ENCODE results near the gene SCMH1. TPM values are rescaled to one million over a fixed set of nuclear protein-coding genes. Genes with fewer than 3 reads are reported as not detected.

Gene SCMH1
- polyA plus RNA-seq, 1 of the 3 experiments (the other 2 are of a cell fraction) = 38.5 TPM

DNA sequence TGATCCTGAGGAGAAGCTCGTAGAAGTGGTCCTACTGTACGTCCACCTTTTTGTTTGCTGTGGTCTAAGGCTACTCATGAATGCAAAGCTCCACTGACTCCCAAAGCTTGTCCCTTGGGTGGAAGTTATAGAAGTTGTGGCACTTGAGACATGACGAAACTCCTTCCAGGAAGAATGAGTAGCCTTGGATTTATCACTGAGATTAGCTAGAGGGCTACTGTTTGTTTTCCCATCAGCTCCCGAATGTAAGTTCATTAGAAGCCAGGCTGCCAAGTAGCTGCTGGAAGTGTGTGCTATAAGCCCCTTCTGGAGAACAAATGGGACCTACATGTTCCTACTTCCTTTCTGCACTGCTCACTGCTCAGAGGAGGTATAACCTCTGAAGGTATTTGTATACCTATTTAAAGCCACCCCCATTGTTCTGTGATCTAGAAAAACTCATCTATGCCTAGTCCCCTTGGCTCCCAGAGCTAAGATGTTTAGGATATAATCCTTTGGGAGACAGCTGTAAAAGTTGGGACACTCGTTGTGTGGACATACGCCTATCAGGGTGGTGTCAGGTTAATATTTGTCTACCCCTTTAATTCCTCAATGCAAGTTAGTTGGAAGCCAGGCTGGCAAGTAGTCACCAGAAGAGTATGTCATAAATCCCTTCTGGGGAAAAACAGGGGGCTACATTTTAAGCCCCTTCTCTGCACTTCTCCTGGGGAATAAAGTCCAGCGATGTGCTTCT, 72.9 kb downstream of the SCMH1 start (continued):
- TF ChIP-seq, protein P1, sequence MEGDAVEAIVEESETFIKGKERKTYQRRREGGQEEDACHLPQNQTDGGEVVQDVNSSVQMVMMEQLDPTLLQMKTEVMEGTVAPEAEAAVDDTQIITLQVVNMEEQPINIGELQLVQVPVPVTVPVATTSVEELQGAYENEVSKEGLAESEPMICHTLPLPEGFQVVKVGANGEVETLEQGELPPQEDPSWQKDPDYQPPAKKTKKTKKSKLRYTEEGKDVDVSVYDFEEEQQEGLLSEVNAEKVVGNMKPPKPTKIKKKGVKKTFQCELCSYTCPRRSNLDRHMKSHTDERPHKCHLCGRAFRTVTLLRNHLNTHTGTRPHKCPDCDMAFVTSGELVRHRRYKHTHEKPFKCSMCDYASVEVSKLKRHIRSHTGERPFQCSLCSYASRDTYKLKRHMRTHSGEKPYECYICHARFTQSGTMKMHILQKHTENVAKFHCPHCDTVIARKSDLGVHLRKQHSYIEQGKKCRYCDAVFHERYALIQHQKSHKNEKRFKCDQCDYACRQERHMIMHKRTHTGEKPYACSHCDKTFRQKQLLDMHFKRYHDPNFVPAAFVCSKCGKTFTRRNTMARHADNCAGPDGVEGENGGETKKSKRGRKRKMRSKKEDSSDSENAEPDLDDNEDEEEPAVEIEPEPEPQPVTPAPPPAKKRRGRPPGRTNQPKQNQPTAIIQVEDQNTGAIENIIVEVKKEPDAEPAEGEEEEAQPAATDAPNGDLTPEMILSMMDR (IDR thresholded peaks at IDR 0.05) = no peak
- no peak for TF ChIP-seq MXI1 (IDR thresholded peaks at IDR 0.05; ENCODE audit: low read depth, low read length)
- TF ChIP-seq RXRA (IDR thresholded peaks at IDR 0.05; ENCODE audit: borderline replicate concordance, low read depth) = no peak
- no peak for TF ChIP-seq EZH2phosphoT487 (IDR thresholded peaks at IDR 0.05; ENCODE audit: borderline replicate concordance, low read depth)
- TF ChIP-seq MEF2A (IDR thresholded peaks at IDR 0.05; ENCODE audit: borderline replicate concordance, low read depth) = no peak
- no peak for TF ChIP-seq EP300 (IDR thresholded peaks at IDR 0.05; ENCODE audit: borderline replicate concordance in 1 of 2, low read depth in 1 of 2, low read length in 1 of 2)
- no peak for TF ChIP-seq JUND (IDR thresholded peaks at IDR 0.05)

DNA sequence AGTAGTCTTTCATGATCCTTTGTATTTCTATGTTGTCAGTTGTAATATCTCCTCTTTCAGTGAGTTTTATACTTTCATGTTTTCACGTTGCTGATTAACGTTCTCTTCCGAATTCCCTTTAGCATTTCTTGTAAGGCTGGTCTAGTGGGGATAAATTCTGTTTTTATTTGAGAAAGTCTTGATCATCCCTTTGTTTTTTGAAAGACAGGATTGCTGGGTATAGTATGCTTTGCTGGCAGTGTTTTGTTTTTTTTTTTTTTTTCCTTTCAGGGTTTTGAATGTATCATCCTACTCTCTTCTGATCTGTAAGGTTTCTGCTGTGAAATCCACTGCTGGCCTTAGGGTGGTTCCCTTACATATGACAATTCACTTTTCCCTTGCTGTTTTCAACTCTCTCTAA, 74.4 kb downstream of the SCMH1 start:
- Histone ChIP-seq H3K4me3 (ENCODE audit: low read depth in 2 of 2, low read length in 1 of 2) (no peak overlapping the region), H3K4me1 (ENCODE audit: control insufficient read depth in 1 of 2, insufficient read depth in 2 of 2, low read depth in 1 of 2, low read length in 1 of 2) (no peaks in the 10 kb centered on the region), H3K27me3 (ENCODE audit: insufficient read depth) (no peaks in the 10 kb centered on the region), H3K9me2 (no peaks in the 10 kb centered on the region), H3K27ac (ENCODE audit: low read depth in 2 of 2, low read length in 1 of 2) (no peak overlapping the region), H3K9me3 (peaks cover 6% of the 10 kb centered on the region; the same call in 1 of the 2 replicates), H3F3A (replicated peaks; ENCODE audit: insufficient read depth) (no peaks in the 10 kb centered on the region), H2AFZ (ENCODE audit: low read depth) (no peak overlapping the region), H4K20me1 (ENCODE audit: insufficient read depth) (no peaks in the 10 kb centered on the region), H3K4me2 (no peak overlapping the region), H3K79me2 (ENCODE audit: insufficient read depth) (peaks cover 7% of the 10 kb centered on the region; the same call in 1 of the 2 replicates), H3K9ac (no peak overlapping the region), H3K36me3 (replicated peaks in 1 of 2; ENCODE audit: control insufficient read depth in 1 of 2, insufficient read depth in 2 of 2, low read length in 1 of 2) (peaks cover 4 to 13% of the 10 kb centered on the region in 2 experiments)
- 93% methylated on average over 3 of the region's 3 CpGs for WGBS (ENCODE audit: low lambda C conversion rate)
- ChIA-PET CTCF (no interaction called here), POLR2A (no interaction called here)
- no peak for DNase-seq
- TF ChIP-seq MXI1 (IDR thresholded peaks at IDR 0.05; ENCODE audit: low read depth, low read length) (no peak), GATA2 (CRISPR knock-in tag; IDR thresholded peaks at IDR 0.05) (no peak), JUND (IDR thresholded peaks at IDR 0.05) (no peak), RXRA (IDR thresholded peaks at IDR 0.05; ENCODE audit: borderline replicate concordance, low read depth) (no peak), NRF1 (IDR thresholded peaks at IDR 0.05; ENCODE audit: low read depth, low read length) (no peak), YY1 (IDR thresholded peaks at IDR 0.05; ENCODE audit: low read depth) (no peak), MEF2A (IDR thresholded peaks at IDR 0.05; ENCODE audit: borderline replicate concordance, low read depth) (no peak), TEAD4 (IDR thresholded peaks at IDR 0.05; ENCODE audit: borderline replicate concordance, insufficient read depth) (no peak), FOXJ3 (CRISPR knock-in tag; IDR thresholded peaks at IDR 0.05) (no peak), RCOR1 (IDR thresholded peaks at IDR 0.05; ENCODE audit: low read length) (no peak), RFX5 (IDR thresholded peaks at IDR 0.05; ENCODE audit: low read length) (no peak), NFIC (IDR thresholded peaks at IDR 0.05; ENCODE audit: borderline replicate concordance) (no peak), FOSL2 (IDR thresholded peaks at IDR 0.05; ENCODE audit: borderline replicate concordance, low read depth) (no peak), TCF12 (IDR thresholded peaks at IDR 0.05) (no peak)
- TF ChIP-seq, protein P2, sequence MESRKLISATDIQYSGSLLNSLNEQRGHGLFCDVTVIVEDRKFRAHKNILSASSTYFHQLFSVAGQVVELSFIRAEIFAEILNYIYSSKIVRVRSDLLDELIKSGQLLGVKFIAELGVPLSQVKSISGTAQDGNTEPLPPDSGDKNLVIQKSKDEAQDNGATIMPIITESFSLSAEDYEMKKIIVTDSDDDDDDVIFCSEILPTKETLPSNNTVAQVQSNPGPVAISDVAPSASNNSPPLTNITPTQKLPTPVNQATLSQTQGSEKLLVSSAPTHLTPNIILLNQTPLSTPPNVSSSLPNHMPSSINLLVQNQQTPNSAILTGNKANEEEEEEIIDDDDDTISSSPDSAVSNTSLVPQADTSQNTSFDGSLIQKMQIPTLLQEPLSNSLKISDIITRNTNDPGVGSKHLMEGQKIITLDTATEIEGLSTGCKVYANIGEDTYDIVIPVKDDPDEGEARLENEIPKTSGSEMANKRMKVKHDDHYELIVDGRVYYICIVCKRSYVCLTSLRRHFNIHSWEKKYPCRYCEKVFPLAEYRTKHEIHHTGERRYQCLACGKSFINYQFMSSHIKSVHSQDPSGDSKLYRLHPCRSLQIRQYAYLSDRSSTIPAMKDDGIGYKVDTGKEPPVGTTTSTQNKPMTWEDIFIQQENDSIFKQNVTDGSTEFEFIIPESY (IDR thresholded peaks at IDR 0.05; ENCODE audit: borderline replicate concordance, low read depth) = no peak
- TF ChIP-seq, protein P3, sequence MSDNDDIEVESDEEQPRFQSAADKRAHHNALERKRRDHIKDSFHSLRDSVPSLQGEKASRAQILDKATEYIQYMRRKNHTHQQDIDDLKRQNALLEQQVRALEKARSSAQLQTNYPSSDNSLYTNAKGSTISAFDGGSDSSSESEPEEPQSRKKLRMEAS (IDR thresholded peaks at IDR 0.05; ENCODE audit: low read depth) = no peak
- TF ChIP-seq, protein P4, sequence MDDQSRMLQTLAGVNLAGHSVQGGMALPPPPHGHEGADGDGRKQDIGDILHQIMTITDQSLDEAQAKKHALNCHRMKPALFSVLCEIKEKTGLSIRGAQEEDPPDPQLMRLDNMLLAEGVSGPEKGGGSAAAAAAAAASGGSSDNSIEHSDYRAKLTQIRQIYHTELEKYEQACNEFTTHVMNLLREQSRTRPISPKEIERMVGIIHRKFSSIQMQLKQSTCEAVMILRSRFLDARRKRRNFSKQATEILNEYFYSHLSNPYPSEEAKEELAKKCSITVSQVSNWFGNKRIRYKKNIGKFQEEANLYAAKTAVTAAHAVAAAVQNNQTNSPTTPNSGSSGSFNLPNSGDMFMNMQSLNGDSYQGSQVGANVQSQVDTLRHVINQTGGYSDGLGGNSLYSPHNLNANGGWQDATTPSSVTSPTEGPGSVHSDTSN (IDR thresholded peaks at IDR 0.05) = no peak

All from SK-N-SH (cell line).